ENCODE measurements around the gene BAZ2A. TPM values are rescaled to one million over a fixed set of nuclear protein-coding genes. Genes with fewer than 3 reads are reported as not detected.
"Not testable (repeated sequence)": the region's sequence is repeated elsewhere in the genome, so short reads cannot be mapped to it uniquely, and the experiment has no call there.

Gene BAZ2A
- polyA plus RNA-seq, 2 donors: 16.4 to 47.5 TPM

- Histone ChIP-seq H3K27me3 (ENCODE audit: control insufficient read depth in 1 of 2, insufficient read depth in 2 of 2, low read length in 2 of 2) (no peaks in the 10 kb centered on the region), H3K27ac (ENCODE audit: low read depth in 2 of 2, low read length in 1 of 2) (no peak overlapping the region), H3K4me3 (ENCODE audit: low read depth in 1 of 2, low read length in 2 of 2) (no peak overlapping the region), H3K36me3 (ENCODE audit: control insufficient read depth in 2 of 2, insufficient read depth in 2 of 2, low read length in 1 of 2) (peaks cover 0 to 4% of the 10 kb centered on the region in 2 donors), H3K9me3 (ENCODE audit: control insufficient read depth in 2 of 2, insufficient read depth in 1 of 2, low read depth in 1 of 2, low read length in 1 of 2) (no peaks in the 10 kb centered on the region), H3K4me1 (ENCODE audit: control insufficient read depth in 2 of 2, insufficient read depth in 2 of 2, low read length in 1 of 2) (no peaks in the 10 kb centered on the region)
- WGBS, 2 donors: 81 to 91% methylated on average over 1 of the region's 1 CpG
Observed at GRCh38 chr12:56658921-56659320, 28.8 kb upstream of the BAZ2A start.

GRCh38 chr12:56657416-56658379 lies 27.6 kb upstream of the BAZ2A start:
- no peaks in the 10 kb centered on the region for H3K27me3 ChIP-seq (ENCODE audit: control insufficient read depth in 1 of 2, insufficient read depth in 2 of 2, low read length in 2 of 2)

GRCh38 chr12:56653781-56654180 lies 23.7 kb upstream of the BAZ2A start:
- H3K27me3 ChIP-seq (ENCODE audit: control insufficient read depth in 1 of 2, insufficient read depth in 2 of 2, low read length in 2 of 2); H3K27ac ChIP-seq (ENCODE audit: low read depth in 2 of 2, low read length in 1 of 2); H3K4me1 ChIP-seq (ENCODE audit: control insufficient read depth in 2 of 2, insufficient read depth in 2 of 2, low read length in 1 of 2); H3K9me3 ChIP-seq (ENCODE audit: control insufficient read depth in 2 of 2, insufficient read depth in 1 of 2, low read depth in 1 of 2, low read length in 1 of 2); H3K4me3 ChIP-seq (ENCODE audit: low read depth in 1 of 2, low read length in 2 of 2); H3K36me3 ChIP-seq (ENCODE audit: control insufficient read depth in 2 of 2, insufficient read depth in 2 of 2, low read length in 1 of 2): not testable (repeated sequence)
- 87 to 88% methylated on average over 5 of the region's 5 CpGs for WGBS, 2 donors

More at GRCh38 chr12:56657416-56658379, 27.6 kb upstream of the BAZ2A start:
- 76 to 77% methylated on average over 7 of the region's 7 CpGs for WGBS, 2 donors
- Histone ChIP-seq H3K27ac (ENCODE audit: low read depth in 2 of 2, low read length in 1 of 2) (no peak overlapping the region), H3K4me3 (ENCODE audit: low read depth in 1 of 2, low read length in 2 of 2) (no peak overlapping the region), H3K4me1 (ENCODE audit: control insufficient read depth in 2 of 2, insufficient read depth in 2 of 2, low read length in 1 of 2) (no peaks in the 10 kb centered on the region), H3K36me3 (ENCODE audit: control insufficient read depth in 2 of 2, insufficient read depth in 2 of 2, low read length in 1 of 2) (peaks cover 0 to 3% of the 10 kb centered on the region in 2 donors), H3K9me3 (ENCODE audit: control insufficient read depth in 2 of 2, insufficient read depth in 1 of 2, low read depth in 1 of 2, low read length in 1 of 2) (no peaks in the 10 kb centered on the region)

DNA sequence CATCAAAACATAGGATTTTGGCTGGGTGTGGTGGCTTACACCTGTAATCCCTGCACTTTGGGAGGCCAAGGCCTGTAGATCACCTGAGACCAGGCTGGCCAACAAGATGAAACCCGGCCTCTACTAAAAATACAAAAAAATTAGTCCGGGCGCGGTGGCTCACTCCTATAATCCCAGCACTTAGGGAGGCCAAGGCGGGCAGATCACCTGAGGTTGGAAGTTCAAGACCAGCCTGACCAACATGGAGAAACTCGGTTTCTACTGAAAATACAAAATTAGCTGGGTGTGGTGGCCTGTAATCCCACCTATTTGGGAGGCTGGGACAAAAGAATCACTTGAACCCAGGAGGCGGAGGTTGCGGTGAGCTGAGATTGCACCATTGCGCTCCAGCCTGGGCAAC lies 17.9 kb upstream of the BAZ2A start:
- H3K27ac ChIP-seq (ENCODE audit: low read depth in 2 of 2, low read length in 1 of 2); H3K4me3 ChIP-seq (ENCODE audit: low read depth in 1 of 2, low read length in 2 of 2); H3K4me1 ChIP-seq (ENCODE audit: control insufficient read depth in 2 of 2, insufficient read depth in 2 of 2, low read length in 1 of 2); H3K36me3 ChIP-seq (ENCODE audit: control insufficient read depth in 2 of 2, insufficient read depth in 2 of 2, low read length in 1 of 2); H3K27me3 ChIP-seq (ENCODE audit: control insufficient read depth in 1 of 2, insufficient read depth in 2 of 2, low read length in 2 of 2); H3K9me3 ChIP-seq (ENCODE audit: control insufficient read depth in 2 of 2, insufficient read depth in 1 of 2, low read depth in 1 of 2, low read length in 1 of 2): not testable (repeated sequence)
- WGBS, 2 donors: 96% methylated on average over 9 of the region's 9 CpGs

GRCh38 chr12:56645717-56646446 lies 15.8 kb upstream of the BAZ2A start, which contains the start of gene ATP5F1B:
Gene ATP5F1B (minus strand): TSS chr12:56645984. CDS start chr12:56645963, 21 bp downstream.
- H3K9me3 ChIP-seq (ENCODE audit: control insufficient read depth in 2 of 2, insufficient read depth in 1 of 2, low read depth in 1 of 2, low read length in 1 of 2): no peaks in the 10 kb centered on the region
- H3K36me3 ChIP-seq (ENCODE audit: control insufficient read depth in 2 of 2, insufficient read depth in 2 of 2, low read length in 1 of 2): peaks cover 8 to 16% of the 10 kb centered on the region in 2 donors
- no peaks in the 10 kb centered on the region for H3K27me3 ChIP-seq (ENCODE audit: control insufficient read depth in 1 of 2, insufficient read depth in 2 of 2, low read length in 2 of 2)
- H3K4me1 ChIP-seq (ENCODE audit: control insufficient read depth in 2 of 2, insufficient read depth in 2 of 2, low read length in 1 of 2): no peaks in the 10 kb centered on the region
- WGBS, 2 donors: 1% methylated on average over 39 of the region's 39 CpGs
- H3K4me3 ChIP-seq (ENCODE audit: low read depth in 1 of 2, low read length in 2 of 2): peak within 1 kb of the TSS; percentile 86 to 99
- H3K27ac ChIP-seq (ENCODE audit: low read depth in 2 of 2, low read length in 1 of 2): peak within 1 kb of the TSS; percentile 96 to 98

DNA sequence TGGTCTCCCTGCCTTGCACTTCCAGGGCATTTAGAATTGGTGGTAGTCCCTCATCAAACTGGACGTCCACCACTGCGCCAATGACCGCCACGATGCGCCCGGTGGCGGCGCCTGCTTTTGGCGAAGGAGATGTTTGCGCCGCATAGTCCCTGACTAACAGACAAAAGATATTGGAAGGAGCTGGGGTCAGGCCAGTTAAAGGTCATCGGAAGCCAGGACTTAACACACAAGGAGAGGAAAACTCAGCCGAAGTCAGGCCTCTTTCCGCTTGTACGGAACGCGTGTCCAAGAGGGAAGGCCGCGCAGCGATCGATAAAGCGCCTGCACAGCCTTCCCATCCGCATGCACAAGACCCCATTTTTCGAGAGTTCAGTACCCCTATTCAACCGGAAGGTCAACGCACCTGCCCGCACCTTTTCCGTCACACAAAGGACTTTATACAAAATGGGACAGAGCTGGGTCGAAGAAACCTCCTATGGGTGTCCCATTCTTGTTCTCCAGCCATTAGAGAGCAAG lies 15.1 kb upstream of the BAZ2A start:
- peak overlapping the region; percentile 85 to 97 for H3K27ac ChIP-seq (ENCODE audit: low read depth in 2 of 2, low read length in 1 of 2)
- peak overlapping the region; percentile 86 to 99 for H3K4me3 ChIP-seq (ENCODE audit: low read depth in 1 of 2, low read length in 2 of 2)
- H3K27me3 ChIP-seq (ENCODE audit: control insufficient read depth in 1 of 2, insufficient read depth in 2 of 2, low read length in 2 of 2): no peaks in the 10 kb centered on the region
- peaks cover 8 to 16% of the 10 kb centered on the region in 2 donors for H3K36me3 ChIP-seq (ENCODE audit: control insufficient read depth in 2 of 2, insufficient read depth in 2 of 2, low read length in 1 of 2)
- no peaks in the 10 kb centered on the region for H3K9me3 ChIP-seq (ENCODE audit: control insufficient read depth in 2 of 2, insufficient read depth in 1 of 2, low read depth in 1 of 2, low read length in 1 of 2)
- WGBS, 2 donors: 0% methylated on average over 29 of the region's 29 CpGs
- H3K4me1 ChIP-seq (ENCODE audit: control insufficient read depth in 2 of 2, insufficient read depth in 2 of 2, low read length in 1 of 2): no peaks in the 10 kb centered on the region

- Histone ChIP-seq H3K27me3 (ENCODE audit: control insufficient read depth in 1 of 2, insufficient read depth in 2 of 2, low read length in 2 of 2) (no peaks in the 10 kb centered on the region), H3K36me3 (ENCODE audit: control insufficient read depth in 2 of 2, insufficient read depth in 2 of 2, low read length in 1 of 2) (peaks cover 8 to 19% of the 10 kb centered on the region in 2 donors), H3K27ac (ENCODE audit: low read depth in 2 of 2, low read length in 1 of 2) (peak overlapping the region in 1 of 2 donors; percentile 85), H3K4me3 (ENCODE audit: low read depth in 1 of 2, low read length in 2 of 2) (peak overlapping the region; percentile 86 to 99), H3K4me1 (ENCODE audit: control insufficient read depth in 2 of 2, insufficient read depth in 2 of 2, low read length in 1 of 2) (no peaks in the 10 kb centered on the region), H3K9me3 (ENCODE audit: control insufficient read depth in 2 of 2, insufficient read depth in 1 of 2, low read depth in 1 of 2, low read length in 1 of 2) (no peaks in the 10 kb centered on the region)
- 32 to 33% methylated on average over 4 of the region's 4 CpGs for WGBS, 2 donors
Observed at GRCh38 chr12:56644654-56645053, 14.5 kb upstream of the BAZ2A start.

GRCh38 chr12:56641219-56641618 lies 11.1 kb upstream of the BAZ2A start:
- Histone ChIP-seq H3K4me1 (ENCODE audit: control insufficient read depth in 2 of 2, insufficient read depth in 2 of 2, low read length in 1 of 2) (no peaks in the 10 kb centered on the region), H3K27me3 (ENCODE audit: control insufficient read depth in 1 of 2, insufficient read depth in 2 of 2, low read length in 2 of 2) (no peaks in the 10 kb centered on the region), H3K27ac (ENCODE audit: low read depth in 2 of 2, low read length in 1 of 2) (no peak overlapping the region), H3K4me3 (ENCODE audit: low read depth in 1 of 2, low read length in 2 of 2) (no peak overlapping the region), H3K36me3 (ENCODE audit: control insufficient read depth in 2 of 2, insufficient read depth in 2 of 2, low read length in 1 of 2) (peaks cover 14 to 26% of the 10 kb centered on the region in 2 donors), H3K9me3 (ENCODE audit: control insufficient read depth in 2 of 2, insufficient read depth in 1 of 2, low read depth in 1 of 2, low read length in 1 of 2) (no peaks in the 10 kb centered on the region)
- WGBS, 2 donors: 78 to 88% methylated on average over 6 of the region's 6 CpGs

GRCh38 chr12:56637621-56638020 lies 7.5 kb upstream of the BAZ2A start:
- H3K36me3 ChIP-seq (ENCODE audit: control insufficient read depth in 2 of 2, insufficient read depth in 2 of 2, low read length in 1 of 2): peaks cover 9 to 21% of the 10 kb centered on the region in 2 donors
- WGBS, 2 donors: 50 to 55% methylated on average over 2 of the region's 2 CpGs

More at GRCh38 chr12:56637621-56638020, 7.5 kb upstream of the BAZ2A start:
- Histone ChIP-seq H3K4me3 (ENCODE audit: low read depth in 1 of 2, low read length in 2 of 2) (no peak overlapping the region), H3K27me3 (ENCODE audit: control insufficient read depth in 1 of 2, insufficient read depth in 2 of 2, low read length in 2 of 2) (no peaks in the 10 kb centered on the region), H3K27ac (ENCODE audit: low read depth in 2 of 2, low read length in 1 of 2) (no peak overlapping the region), H3K9me3 (ENCODE audit: control insufficient read depth in 2 of 2, insufficient read depth in 1 of 2, low read depth in 1 of 2, low read length in 1 of 2) (no peaks in the 10 kb centered on the region), H3K4me1 (ENCODE audit: control insufficient read depth in 2 of 2, insufficient read depth in 2 of 2, low read length in 1 of 2) (peaks cover 0 to 11% of the 10 kb centered on the region in 2 donors)

Data from esophagus (tissue), 2 donors.